GM06990 (cell line): ENCODE results near the gene ANKRD44.

Experiments used
- DNase-seq: peaks from one replicate; pipeline ENCODE4 v3.0.0-alpha.2; 2011; ENCODE audit not compliant: insufficient read length; ENCODE audit errors: extremely low read depth
- H3K27me3 ChIP-seq: replicated peaks from 2 replicates; pipeline ENCODE4 v1.6.0; 2011; ENCODE audit warnings: low read length; ENCODE audit not compliant: control insufficient read depth, insufficient read depth
- H3K36me3 ChIP-seq: 2 replicates; pipeline ENCODE4 v1.5.1; 2011; ENCODE audit warnings: low read length; ENCODE audit not compliant: control insufficient read depth, insufficient read depth
- H3K4me3 ChIP-seq: replicated peaks from 2 replicates; pipeline ENCODE4 v1.5.1; 2011; ENCODE audit warnings: low read depth, mild to moderate bottlenecking, control low read depth, low read length
- TF ChIP-seq, protein P1 (sequence below): IDR thresholded peaks from 2 replicates; pipeline ENCODE4 v1.5.1; 2011; ENCODE audit warnings: low read length, control low read depth, mild to moderate bottlenecking, inconsistent platforms; ENCODE audit not compliant: insufficient read depth, poor library complexity, severe bottlenecking

The ANKRD44 gene

DNA sequence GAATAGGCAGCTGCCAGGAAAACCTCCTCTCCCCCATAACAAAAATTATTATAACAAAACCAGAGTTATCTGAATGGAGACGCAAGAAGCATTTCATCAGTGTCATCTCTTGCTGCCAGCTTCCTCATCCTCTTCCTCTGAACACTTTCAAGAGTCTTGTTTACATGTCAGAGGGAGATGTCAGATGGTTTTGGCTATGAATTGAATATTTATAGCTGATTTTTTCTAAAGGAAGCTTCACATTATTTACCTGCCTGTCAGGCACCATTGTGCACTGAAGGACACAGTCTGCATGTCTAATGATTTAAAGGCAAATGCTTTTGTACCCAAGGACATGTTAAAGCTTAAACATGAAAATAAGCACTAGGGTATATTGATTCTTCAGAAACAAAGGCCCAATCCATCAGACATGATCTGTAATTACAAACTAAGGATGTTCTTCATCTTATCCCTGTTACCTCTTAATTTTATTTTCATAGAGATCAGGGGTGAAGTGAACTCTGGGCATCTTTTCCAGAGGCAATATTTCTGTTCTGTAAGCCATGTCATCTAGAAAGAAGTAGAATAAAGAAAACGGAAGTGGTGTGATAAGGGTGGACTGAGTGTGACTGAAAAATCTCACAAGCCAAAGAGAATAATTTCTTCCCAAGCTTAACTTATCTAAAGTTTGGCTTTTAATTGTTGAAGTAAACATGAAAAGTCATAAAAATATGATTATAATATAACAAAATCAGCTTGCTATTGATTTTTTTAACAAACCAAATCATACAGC is 168.7 kb downstream of the ANKRD44 start:
- H3K36me3 ChIP-seq, result no peaks in the 10 kb centered on the region
- TF ChIP-seq, protein P1, sequence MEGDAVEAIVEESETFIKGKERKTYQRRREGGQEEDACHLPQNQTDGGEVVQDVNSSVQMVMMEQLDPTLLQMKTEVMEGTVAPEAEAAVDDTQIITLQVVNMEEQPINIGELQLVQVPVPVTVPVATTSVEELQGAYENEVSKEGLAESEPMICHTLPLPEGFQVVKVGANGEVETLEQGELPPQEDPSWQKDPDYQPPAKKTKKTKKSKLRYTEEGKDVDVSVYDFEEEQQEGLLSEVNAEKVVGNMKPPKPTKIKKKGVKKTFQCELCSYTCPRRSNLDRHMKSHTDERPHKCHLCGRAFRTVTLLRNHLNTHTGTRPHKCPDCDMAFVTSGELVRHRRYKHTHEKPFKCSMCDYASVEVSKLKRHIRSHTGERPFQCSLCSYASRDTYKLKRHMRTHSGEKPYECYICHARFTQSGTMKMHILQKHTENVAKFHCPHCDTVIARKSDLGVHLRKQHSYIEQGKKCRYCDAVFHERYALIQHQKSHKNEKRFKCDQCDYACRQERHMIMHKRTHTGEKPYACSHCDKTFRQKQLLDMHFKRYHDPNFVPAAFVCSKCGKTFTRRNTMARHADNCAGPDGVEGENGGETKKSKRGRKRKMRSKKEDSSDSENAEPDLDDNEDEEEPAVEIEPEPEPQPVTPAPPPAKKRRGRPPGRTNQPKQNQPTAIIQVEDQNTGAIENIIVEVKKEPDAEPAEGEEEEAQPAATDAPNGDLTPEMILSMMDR, result no peak

DNA sequence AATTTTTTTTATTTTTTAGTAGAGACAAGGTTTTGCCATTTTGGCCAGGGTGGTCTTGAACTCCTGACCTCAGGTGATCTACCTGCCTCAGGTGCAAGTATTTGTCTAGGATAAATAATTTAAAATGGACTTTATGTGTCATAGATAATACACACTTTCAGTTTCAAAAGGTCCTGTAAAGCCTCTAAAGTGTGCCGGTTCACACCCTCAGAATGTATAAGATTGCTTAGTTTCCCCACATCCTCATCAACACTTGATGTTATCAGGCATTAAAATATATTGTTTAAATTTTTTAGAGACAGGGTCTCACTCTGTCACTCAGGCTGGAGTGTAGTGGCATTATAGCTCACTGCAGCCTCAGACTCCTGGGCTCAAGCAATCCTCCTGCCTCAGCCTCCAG is 170.5 kb downstream of the ANKRD44 start:
- no peak for DNase-seq

More for the DNA sequence above, 168.7 kb downstream of the ANKRD44 start:
- DNase-seq, result no peak
- H3K27me3 ChIP-seq, result no peaks in the 10 kb centered on the region
- H3K4me3 ChIP-seq, result no peak overlapping the region

DNA sequence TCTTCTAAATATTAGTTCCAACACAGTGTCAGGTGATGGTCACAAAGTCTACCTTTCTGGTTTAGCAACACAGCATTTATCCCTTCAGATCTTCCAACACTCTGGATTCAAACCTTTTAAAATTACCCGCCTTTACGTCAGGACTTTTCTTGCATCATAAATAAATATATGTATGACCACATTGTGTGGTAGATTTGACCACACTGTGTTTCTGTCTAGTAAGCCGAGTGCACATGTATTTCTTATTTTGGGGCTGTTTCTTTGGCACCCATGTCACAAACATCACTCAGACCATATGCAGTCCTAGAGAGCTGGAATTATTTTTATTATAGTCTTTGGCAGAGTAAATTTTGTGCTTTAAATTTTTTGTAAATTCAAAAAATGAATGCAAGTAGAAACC is 172.1 kb downstream of the ANKRD44 start:
- peaks cover 2% of the 10 kb centered on the region for H3K36me3 ChIP-seq
- H3K4me3 ChIP-seq, result no peak overlapping the region
- DNase-seq, result no peak
- no peaks in the 10 kb centered on the region for H3K27me3 ChIP-seq
- TF ChIP-seq, protein P1, result no peak

More for the DNA sequence above, 170.5 kb downstream of the ANKRD44 start:
- TF ChIP-seq, protein P1, result no peak
- Histone ChIP-seq H3K27me3 (no peaks in the 10 kb centered on the region), H3K36me3 (peaks cover 2% of the 10 kb centered on the region), H3K4me3 (no peak overlapping the region)

GRCh38 chr2:197137826-197138477 is 172.6 kb downstream of the ANKRD44 start:
- Histone ChIP-seq H3K27me3 (no peaks in the 10 kb centered on the region), H3K36me3 (peaks cover 2% of the 10 kb centered on the region), H3K4me3 (no peak overlapping the region)
- DNase-seq, result no peak
- TF ChIP-seq, protein P1, result no peak

GRCh38 chr2:197137231-197137630 is 173.3 kb downstream of the ANKRD44 start:
- Histone ChIP-seq H3K36me3 (peaks cover 2% of the 10 kb centered on the region), H3K4me3 (no peak overlapping the region), H3K27me3 (no peaks in the 10 kb centered on the region)
- no peak for DNase-seq
- TF ChIP-seq, protein P1, result no peak
